HG02938 (cell line): Measurements from ENCODE around the gene NR2E1.

Source experiments
- ATAC-seq: cut with Tn5 transposase; IDR thresholded peaks from one replicate; pipeline ENCODE4 v1.9.1; 2021; ENCODE audit warnings: mild to moderate bottlenecking, moderate library complexity; ENCODE audit not compliant: unreplicated experiment

Gene NR2E1

DNA sequence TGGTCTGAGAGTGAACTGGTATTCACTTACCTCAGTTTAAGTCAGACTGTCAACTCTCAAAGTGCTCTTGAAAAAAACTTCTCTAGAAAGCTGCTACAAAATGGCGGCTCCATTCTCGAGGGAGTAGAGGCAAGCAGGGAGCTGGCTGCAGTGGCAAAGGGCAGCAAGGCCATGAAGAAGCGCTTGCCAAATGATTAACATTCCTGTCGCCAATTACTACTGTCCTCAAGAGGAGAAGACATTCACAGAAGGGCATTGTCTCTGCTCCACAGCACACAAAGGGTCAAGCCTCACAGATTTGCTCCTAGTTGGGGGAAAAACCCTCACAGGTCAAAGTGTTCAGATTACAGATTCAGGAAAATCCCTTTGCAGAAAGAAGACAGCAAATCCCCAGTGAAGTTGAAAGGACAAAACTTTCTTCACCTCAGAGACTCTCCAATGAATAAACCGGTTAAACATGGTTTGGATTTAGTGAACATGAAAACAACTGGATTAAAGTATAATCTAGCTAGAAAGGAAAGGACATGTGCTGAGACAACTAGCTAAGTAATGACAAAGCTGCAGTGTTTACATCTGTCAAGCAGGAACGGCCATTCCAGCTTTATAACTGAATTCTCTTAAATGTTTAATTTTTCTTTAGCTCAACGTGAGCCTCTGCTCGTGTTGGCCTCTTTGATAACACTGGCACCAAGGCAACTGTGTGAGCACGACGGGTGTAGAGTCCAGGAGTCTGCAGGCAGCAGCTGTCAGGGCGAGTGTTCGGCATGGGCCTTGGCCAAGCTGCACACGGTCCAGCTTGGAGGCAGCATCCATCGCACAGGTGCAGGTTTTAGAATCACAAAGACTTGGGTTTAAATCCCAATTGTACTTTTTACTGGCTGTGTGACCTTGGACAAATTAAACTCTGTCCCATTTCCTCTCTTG lies 37.6 kb downstream of the NR2E1 start:
- ATAC-seq, result no peak

- no peak for ATAC-seq
Measured at GRCh38 chr6:108207013-108207412, 41.2 kb downstream of the NR2E1 start.

- no peak for ATAC-seq
Measured at GRCh38 chr6:108209738-108210137, 43.9 kb downstream of the NR2E1 start.

GRCh38 chr6:108210556-108210955 lies 44.7 kb downstream of the NR2E1 start:
- no peak for ATAC-seq

GRCh38 chr6:108211671-108212070 lies 45.8 kb downstream of the NR2E1 start:
- no peak for ATAC-seq

DNA sequence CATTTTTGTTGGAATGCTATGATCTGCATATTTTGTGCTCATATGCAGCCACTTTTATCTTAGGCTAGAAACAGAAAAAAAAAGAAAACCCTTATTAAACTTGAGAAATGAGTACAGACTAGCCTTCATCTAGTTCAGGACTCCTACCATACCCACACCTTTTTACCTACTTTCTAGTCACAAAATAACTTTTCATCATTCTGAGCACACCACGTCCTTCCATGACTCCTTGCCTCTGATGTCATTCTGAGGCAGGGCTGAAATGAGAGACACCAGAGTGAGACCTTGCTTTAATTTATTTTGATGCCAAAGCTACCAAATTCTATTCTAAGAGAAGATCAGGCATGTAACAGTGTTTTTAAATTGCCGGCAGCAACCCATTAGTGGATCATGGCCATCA lies 56.2 kb downstream of the NR2E1 start:
- ATAC-seq, result no peak

DNA sequence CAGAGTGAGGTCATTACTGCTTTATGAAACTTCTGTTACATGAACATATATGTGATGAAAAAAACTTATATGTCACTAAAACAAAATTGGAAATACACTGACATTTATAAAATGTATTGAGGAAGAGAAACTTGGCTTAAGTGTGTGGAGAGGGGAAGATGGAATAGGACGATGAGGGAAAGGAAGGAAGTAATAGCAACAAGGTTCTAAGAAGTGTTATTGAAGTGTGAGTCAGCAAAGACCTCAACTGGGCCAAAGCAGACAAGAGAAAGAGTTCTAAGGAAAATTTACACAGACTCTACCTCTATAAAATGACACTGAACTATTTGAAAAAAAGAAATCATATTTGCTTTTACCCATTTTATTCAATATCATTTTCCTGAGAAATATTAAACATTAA lies 56.7 kb downstream of the NR2E1 start:
- no peak for ATAC-seq

DNA sequence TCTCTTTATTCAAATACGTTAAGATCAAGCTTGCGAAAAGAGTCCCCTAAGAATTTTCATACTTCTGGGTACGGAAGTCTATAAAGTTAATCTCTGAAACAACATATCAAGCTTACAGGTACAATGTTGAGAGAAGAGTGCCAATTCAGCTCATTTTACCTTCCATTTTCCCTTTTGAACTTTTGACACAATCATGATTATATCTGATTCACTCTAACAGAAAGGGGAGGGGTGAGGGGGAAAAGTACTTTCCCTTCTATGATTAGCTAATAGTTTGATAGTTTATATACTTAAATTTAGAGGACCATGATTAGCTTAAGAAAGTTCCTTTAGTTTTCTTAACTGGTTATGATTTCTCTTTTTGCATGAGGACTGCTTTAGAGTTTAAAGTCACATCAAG lies 61.5 kb downstream of the NR2E1 start:
- ATAC-seq, result no peak

GRCh38 chr6:108228416-108228815 lies 62.6 kb downstream of the NR2E1 start:
- ATAC-seq, result no peak

DNA sequence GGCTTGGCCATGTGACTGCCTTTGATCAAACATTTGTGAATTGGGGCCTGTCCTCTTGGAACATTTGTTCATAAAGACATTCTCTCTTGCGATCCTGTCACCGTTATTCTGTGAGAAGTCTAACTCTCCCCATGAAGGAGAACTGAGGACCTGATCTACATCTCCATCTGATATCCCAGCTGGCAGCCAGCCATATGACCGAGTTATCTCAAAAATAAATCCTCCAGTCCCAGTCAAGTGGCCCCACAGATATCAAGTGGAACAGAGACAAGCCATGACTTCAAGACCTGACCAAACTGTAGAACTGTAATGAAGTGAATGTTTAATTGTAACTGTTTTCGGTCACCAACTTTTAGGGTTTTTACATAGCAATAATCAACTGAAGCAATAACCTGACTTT lies 69.3 kb downstream of the NR2E1 start:
- ATAC-seq, result no peak

DNA sequence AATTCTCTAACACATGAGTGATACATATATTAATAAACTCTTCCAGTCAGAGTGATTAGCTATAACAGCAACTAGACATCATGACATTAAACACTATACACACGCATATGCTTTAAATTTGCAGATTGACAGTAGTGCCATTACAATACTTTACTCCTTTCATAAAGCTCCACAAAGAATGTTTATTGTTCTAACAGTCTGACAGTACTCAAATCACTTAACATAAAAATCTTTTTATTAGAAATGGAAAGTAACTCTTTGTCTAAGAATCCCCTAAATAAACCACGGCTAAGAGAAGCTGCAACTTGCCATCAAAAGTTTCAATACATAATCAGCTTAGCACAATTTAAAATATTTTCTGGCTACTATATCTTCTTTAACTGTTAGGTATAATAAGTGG lies 71.0 kb downstream of the NR2E1 start:
- no peak for ATAC-seq

DNA sequence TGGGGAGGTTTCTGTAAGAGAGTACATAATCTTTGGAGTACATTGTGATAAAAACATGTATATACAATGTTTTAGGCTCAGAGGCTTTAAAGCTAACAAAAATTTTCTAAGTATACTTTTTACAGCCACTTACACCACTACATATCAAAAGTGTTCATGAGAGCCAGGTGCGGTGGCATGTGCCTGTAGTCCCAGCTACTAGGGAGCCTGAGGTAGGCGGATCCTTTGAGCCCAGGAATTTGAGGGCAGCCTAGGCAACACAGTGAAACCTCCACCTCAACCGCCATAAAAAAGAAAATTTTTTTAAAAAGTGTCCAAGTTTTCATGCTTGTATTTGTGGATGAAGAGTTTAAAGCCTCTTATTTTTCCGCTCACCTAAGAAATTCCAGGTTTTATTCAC lies 72.5 kb downstream of the NR2E1 start:
- no peak for ATAC-seq
